OCI-LY7 (cell line): ENCODE measurements around the gene DBNL. TPM values are rescaled to one million over a fixed set of nuclear protein-coding genes. Genes with fewer than 3 reads are reported as not detected.

Experiments
- BruUV-seq: library from RNA; stranded (reverse); fragments of 400-500 nt; replicated peaks from 2 replicates; lab custom pipeline; 2021; lab: Mats Ljungman, UMichigan
- CTCF ChIA-PET: fragments of 300-600 bp; sonication (Branson Sonifier 250); formaldehyde crosslinking; loops from one replicate; lab custom pipeline; 2022; ENCODE audit warnings: antibody characterized with exemption; ENCODE audit not compliant: unreplicated experiment; lab: Charles Lee
- POLR2A ChIA-PET: fragments of 300-600 bp; sonication (Branson Sonifier 250); formaldehyde crosslinking; loops from one replicate; lab custom pipeline; 2022; ENCODE audit warnings: antibody characterized with exemption; lab: Charles Lee
- DNase-seq: peaks from one replicate; pipeline ENCODE4 v3.0.0-alpha.2; 2015; ENCODE audit warnings: low spot score
- H2AFZ ChIP-seq: fragments of 200-600 bp; sonication (generic), shearing (Covaris generic); 2 replicates; pipeline ENCODE4 v1.6.1; 2014; ENCODE audit warnings: mild to moderate bottlenecking, antibody characterized with exemption, low read length, moderate library complexity
- H3K27ac ChIP-seq: fragments of 200-600 bp; sonication (generic); 2 replicates; pipeline ENCODE4 v1.5.1; 2014; ENCODE audit warnings: mixed run types, low read depth, mild to moderate bottlenecking, moderate library complexity, low read length, inconsistent platforms; ENCODE audit not compliant: poor library complexity, severe bottlenecking
- H3K36me3 ChIP-seq: fragments of 200-600 bp; sonication (generic); 2 replicates; pipeline ENCODE4 v1.6.1; 2014; ENCODE audit warnings: mild to moderate bottlenecking, antibody characterized with exemption, low read length, moderate library complexity, mixed read lengths; ENCODE audit not compliant: insufficient read depth
- H3K4me1 ChIP-seq: fragments of 200-600 bp; sonication (generic); 2 replicates; pipeline ENCODE4 v1.5.1; 2014; ENCODE audit warnings: mild to moderate bottlenecking, low read length; ENCODE audit not compliant: insufficient read depth, poor library complexity, severe bottlenecking
- H3K4me2 ChIP-seq: fragments of 200-600 bp; sonication (generic); 2 replicates; pipeline ENCODE4 v1.6.1; 2014; ENCODE audit warnings: mild to moderate bottlenecking, low read length
- H3K4me3 ChIP-seq: fragments of 200-600 bp; sonication (generic); 2 replicates; pipeline ENCODE4 v1.5.1; 2014; ENCODE audit warnings: mild to moderate bottlenecking, low read depth, low read length; ENCODE audit not compliant: poor library complexity, severe bottlenecking
- H3K79me2 ChIP-seq: fragments of 200-600 bp; sonication (generic); 2 replicates; pipeline ENCODE4 v1.6.1; 2016; ENCODE audit warnings: low read depth, mild to moderate bottlenecking, low read length, moderate library complexity, mixed read lengths; ENCODE audit not compliant: insufficient read depth
- H3K9me2 ChIP-seq: fragments of 200-600 bp; sonication (generic); 2 replicates; pipeline ENCODE4 v1.6.1; 2016; ENCODE audit warnings: mild to moderate bottlenecking, low read length, mixed read lengths; ENCODE audit not compliant: insufficient read depth
- H3K9me3 ChIP-seq: fragments of 200-600 bp; sonication (generic); 2 replicates; pipeline ENCODE4 v1.6.1; 2014; ENCODE audit warnings: mild to moderate bottlenecking, mixed run types, low read length, mixed read lengths
- H4K20me1 ChIP-seq: fragments of 200-600 bp; sonication (generic); 2 replicates; pipeline ENCODE4 v1.6.1; 2014; ENCODE audit warnings: mild to moderate bottlenecking, antibody characterized with exemption, low read length, moderate library complexity, mixed read lengths; ENCODE audit not compliant: insufficient read depth
- EZH2phosphoT487 ChIP-seq: fragments of 200-600 bp; sonication (generic); IDR thresholded peaks from 2 replicates; pipeline ENCODE4 v1.6.1; 2018; ENCODE audit warnings: low read depth, borderline replicate concordance, mild to moderate bottlenecking, mixed run types, antibody characterized with exemption, low read length, moderate library complexity, mixed read lengths
- intact Hi-C: fragments of 100-400 bp; cut with micrococcal nuclease; formaldehyde crosslinking; loops from one replicate; pipeline ENCODE4 v1.10.0; 2022; ENCODE audit not compliant: unreplicated experiment
- total RNA-seq, 2 experiments: library from RNA; depleted of rRNA in 1 of 2; stranded (reverse); fragments of >200 nt in 1 of 2; shearing (Covaris generic) in 1 of 2; gene quantifications; 2 replicates each; pipeline ENCODE4 v1.2.3, GENCODE V29; 2014 to 2022
- TF ChIP-seq, protein P1 (sequence below): fragments of 200-600 bp; sonication (generic); conservative IDR thresholded peaks from 2 replicates; pipeline ENCODE4 v1.5.1; 2014; ENCODE audit warnings: mild to moderate bottlenecking, antibody characterized with exemption, low read length, moderate library complexity, mixed read lengths

The DBNL gene
- total RNA-seq, 2 experiments from 2014 or later: 124 to 137 TPM

DNA sequence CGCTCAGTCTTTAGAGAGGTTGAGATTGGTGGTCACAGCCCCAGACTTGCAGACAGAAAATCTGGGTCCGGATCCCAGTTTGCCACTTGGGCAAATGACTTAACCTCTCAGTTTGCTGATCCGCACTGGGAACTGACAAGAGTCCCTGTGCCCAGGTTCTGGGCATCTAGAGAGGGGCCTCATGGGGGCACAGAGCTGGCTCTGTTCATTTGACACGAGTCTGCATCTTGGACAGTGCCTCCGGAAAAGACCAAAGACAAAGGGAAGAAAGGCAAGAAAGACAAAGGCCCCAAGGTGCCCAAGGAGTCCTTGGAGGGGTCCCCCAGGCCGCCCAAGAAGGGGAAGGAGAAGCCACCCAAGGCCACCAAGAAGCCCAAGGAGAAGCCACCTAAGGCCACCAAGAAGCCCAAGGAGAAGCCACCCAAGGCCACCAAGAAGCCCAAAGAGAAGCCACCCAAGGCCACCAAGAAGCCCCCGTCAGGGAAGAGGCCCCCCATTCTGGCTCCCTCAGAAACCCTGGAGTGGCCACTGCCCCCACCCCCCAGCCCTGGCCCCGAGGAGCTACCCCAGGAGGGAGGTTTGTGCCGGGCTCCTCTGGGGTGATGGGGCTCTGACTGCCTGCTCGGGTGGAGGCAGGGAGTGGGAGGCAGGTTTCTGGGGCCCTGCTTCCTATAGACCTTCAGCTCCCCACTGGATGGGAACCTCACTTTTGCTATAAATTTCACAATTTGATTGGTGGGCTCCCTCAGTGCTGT, 62.0 kb downstream of the DBNL start:
- intact Hi-C loops: no loop called here
- CTCF ChIA-PET: no interaction called here

DNA sequence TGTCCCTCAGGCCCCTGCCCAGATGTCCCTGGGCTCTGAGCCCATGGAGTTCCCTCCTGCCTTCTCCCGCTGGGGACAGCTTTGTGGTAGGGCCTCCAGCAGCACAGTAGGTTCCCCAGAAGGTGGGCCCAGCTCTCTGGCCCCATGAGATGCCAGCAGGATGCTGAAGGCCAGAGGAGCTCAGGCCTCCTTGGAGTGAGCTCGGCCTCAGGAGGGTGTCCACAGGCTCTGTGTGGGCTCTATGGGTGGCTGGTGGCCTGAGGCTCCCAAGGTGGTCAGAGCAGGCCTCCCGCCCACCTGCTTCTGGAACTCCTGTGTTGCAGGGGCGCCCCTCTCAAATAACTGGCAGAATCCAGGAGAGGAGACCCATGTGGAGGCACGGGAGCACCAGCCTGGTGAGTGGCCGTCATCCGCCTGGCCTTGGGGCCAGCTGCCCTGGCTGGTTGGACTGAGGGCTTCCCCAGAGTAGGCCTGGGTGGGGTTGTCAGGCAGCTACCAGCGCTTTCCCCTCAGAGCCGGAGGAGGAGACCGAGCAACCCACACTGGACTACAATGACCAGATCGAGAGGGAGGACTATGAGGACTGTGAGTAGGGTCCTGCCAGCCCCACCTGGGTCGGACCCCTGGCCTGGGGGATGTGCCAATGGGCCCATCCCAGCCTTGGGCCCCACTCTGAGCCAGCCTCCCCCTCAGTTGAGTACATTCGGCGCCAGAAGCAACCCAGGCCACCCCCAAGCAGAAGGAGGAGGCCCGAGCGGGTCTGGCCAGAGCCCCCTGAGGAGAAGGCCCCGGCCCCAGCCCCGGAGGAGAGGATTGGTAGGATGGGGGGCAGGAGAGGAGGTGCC, 62.8 kb downstream of the DBNL start:
- no peak overlapping the region for H2AFZ ChIP-seq
- POLR2A ChIA-PET: interaction anchor here (0.6 to 0.7 kb wide), 2 partner anchors 116 to 325 kb away, joined by 3 to 4 read pairs; no protein-coding TSS in a partner anchor
- CTCF ChIA-PET: no interaction called here

More for the DNA sequence above, 62.0 kb downstream of the DBNL start:
- Histone ChIP-seq H3K79me2 (no peaks in the 10 kb centered on the region), H3K4me1 (peaks cover 49% of the 10 kb centered on the region), H2AFZ (no peak overlapping the region), H3K27ac (no peak overlapping the region), H3K36me3 (peaks cover 16% of the 10 kb centered on the region), H3K4me2 (no peak overlapping the region), H4K20me1 (no peaks in the 10 kb centered on the region), H3K9me3 (no peaks in the 10 kb centered on the region), H3K4me3 (no peak overlapping the region), H3K9me2 (no peaks in the 10 kb centered on the region)
- no TSS peak for BruUV-seq
- TF ChIP-seq EZH2phosphoT487: no peak
- TF ChIP-seq, protein P1, sequence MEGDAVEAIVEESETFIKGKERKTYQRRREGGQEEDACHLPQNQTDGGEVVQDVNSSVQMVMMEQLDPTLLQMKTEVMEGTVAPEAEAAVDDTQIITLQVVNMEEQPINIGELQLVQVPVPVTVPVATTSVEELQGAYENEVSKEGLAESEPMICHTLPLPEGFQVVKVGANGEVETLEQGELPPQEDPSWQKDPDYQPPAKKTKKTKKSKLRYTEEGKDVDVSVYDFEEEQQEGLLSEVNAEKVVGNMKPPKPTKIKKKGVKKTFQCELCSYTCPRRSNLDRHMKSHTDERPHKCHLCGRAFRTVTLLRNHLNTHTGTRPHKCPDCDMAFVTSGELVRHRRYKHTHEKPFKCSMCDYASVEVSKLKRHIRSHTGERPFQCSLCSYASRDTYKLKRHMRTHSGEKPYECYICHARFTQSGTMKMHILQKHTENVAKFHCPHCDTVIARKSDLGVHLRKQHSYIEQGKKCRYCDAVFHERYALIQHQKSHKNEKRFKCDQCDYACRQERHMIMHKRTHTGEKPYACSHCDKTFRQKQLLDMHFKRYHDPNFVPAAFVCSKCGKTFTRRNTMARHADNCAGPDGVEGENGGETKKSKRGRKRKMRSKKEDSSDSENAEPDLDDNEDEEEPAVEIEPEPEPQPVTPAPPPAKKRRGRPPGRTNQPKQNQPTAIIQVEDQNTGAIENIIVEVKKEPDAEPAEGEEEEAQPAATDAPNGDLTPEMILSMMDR: no peak
- POLR2A ChIA-PET: interaction anchor here (0.6 to 1.5 kb wide), 3 partner anchors 17 to 326 kb away, joined by 3 to 5 read pairs (median 4); partner anchors contain the start of gene POLD2
- DNase-seq: no peak

More for the DNA sequence above, 62.8 kb downstream of the DBNL start:
- Histone ChIP-seq H3K9me3 (no peaks in the 10 kb centered on the region), H3K4me1 (peaks cover 47% of the 10 kb centered on the region), H4K20me1 (no peaks in the 10 kb centered on the region), H3K27ac (no peak overlapping the region), H3K4me3 (no peak overlapping the region), H3K36me3 (peaks cover 17% of the 10 kb centered on the region), H3K4me2 (no peak overlapping the region), H3K79me2 (no peaks in the 10 kb centered on the region), H3K9me2 (no peaks in the 10 kb centered on the region)
- TF ChIP-seq, protein P1: no peak
- no peak for DNase-seq
- intact Hi-C loops: no loop called here
- no TSS peak for BruUV-seq
